Rectal smooth muscle tissue (tissue), 1 donor: ENCODE data around the gene MGAT5.

Source experiments
- H3K27ac ChIP-seq: one replicate; pipeline ENCODE4 v1.7.0; 2013; ENCODE audit warnings: low read depth, low read length, inconsistent platforms
- H3K27me3 ChIP-seq: one replicate; pipeline ENCODE4 v1.7.0; 2013; ENCODE audit warnings: low read length; ENCODE audit not compliant: control insufficient read depth, insufficient read depth
- H3K36me3 ChIP-seq: one replicate; pipeline ENCODE4 v1.7.0; 2013; ENCODE audit warnings: low read length; ENCODE audit not compliant: control insufficient read depth, insufficient read depth
- H3K4me1 ChIP-seq: one replicate; pipeline ENCODE4 v1.7.0; 2013; ENCODE audit warnings: low read length; ENCODE audit not compliant: control insufficient read depth, insufficient read depth
- H3K4me3 ChIP-seq: one replicate; pipeline ENCODE4 v1.7.0; 2013; ENCODE audit warnings: low read length
- H3K9ac ChIP-seq: one replicate; pipeline ENCODE4 v1.7.0; 2013; ENCODE audit warnings: low read length

The MGAT5 gene

GRCh38 chr2:134341476-134341875 is 87.6 kb downstream of the MGAT5 start:
- Histone ChIP-seq H3K27me3 (no peaks in the 10 kb centered on the region), H3K4me1 (no peaks in the 10 kb centered on the region), H3K27ac (no peak overlapping the region), H3K4me3 (no peak overlapping the region), H3K9ac (no peak overlapping the region), H3K36me3 (no peaks in the 10 kb centered on the region)

- no peaks in the 10 kb centered on the region for H3K27me3 ChIP-seq
- H3K36me3 ChIP-seq, result no peaks in the 10 kb centered on the region
- no peak overlapping the region for H3K27ac ChIP-seq
- no peak overlapping the region for H3K4me3 ChIP-seq
- H3K9ac ChIP-seq, result no peak overlapping the region
- no peaks in the 10 kb centered on the region for H3K4me1 ChIP-seq
These were observed 91.3 kb downstream of the MGAT5 start for GRCh38 chr2:134344954-134345697.

GRCh38 chr2:134346141-134346540 is 92.3 kb downstream of the MGAT5 start:
- no peaks in the 10 kb centered on the region for H3K27me3 ChIP-seq
- H3K4me1 ChIP-seq, result no peaks in the 10 kb centered on the region
- no peak overlapping the region for H3K4me3 ChIP-seq
- no peak overlapping the region for H3K9ac ChIP-seq
- no peaks in the 10 kb centered on the region for H3K36me3 ChIP-seq
- H3K27ac ChIP-seq, result no peak overlapping the region

- no peak overlapping the region for H3K4me3 ChIP-seq
- no peak overlapping the region for H3K27ac ChIP-seq
- no peaks in the 10 kb centered on the region for H3K36me3 ChIP-seq
- no peaks in the 10 kb centered on the region for H3K27me3 ChIP-seq
- H3K4me1 ChIP-seq, result no peaks in the 10 kb centered on the region
- no peak overlapping the region for H3K9ac ChIP-seq
These were observed 93.9 kb downstream of the MGAT5 start for GRCh38 chr2:134347756-134348155.

DNA sequence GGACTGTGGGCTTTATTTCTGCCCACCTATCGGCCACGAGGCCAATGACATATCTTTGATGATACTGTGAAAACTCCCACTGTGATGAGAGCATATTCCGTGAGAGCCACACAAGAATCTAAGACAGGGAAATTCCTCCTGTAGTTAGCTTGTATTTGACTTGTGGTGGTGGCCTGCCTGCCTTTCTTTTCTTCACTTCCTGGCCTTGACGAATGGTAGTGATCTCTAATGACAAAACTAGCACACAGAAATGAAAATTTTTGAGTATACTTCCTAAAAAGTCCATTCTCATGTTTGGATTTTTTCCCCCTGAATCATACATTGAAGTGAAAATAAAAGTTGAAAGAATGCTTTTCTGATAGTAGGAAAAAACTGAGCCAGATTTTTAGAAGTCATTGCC is 94.4 kb downstream of the MGAT5 start:
- no peak overlapping the region for H3K9ac ChIP-seq
- H3K4me3 ChIP-seq, result no peak overlapping the region
- H3K27ac ChIP-seq, result no peak overlapping the region
- H3K4me1 ChIP-seq, result no peaks in the 10 kb centered on the region
- no peaks in the 10 kb centered on the region for H3K36me3 ChIP-seq
- H3K27me3 ChIP-seq, result no peaks in the 10 kb centered on the region

- Histone ChIP-seq H3K27me3 (no peaks in the 10 kb centered on the region), H3K4me1 (no peaks in the 10 kb centered on the region), H3K27ac (no peak overlapping the region), H3K36me3 (no peaks in the 10 kb centered on the region), H3K4me3 (no peak overlapping the region), H3K9ac (no peak overlapping the region)
These were observed 94.9 kb downstream of the MGAT5 start for GRCh38 chr2:134348760-134349159.

- Histone ChIP-seq H3K9ac (no peak overlapping the region), H3K36me3 (no peaks in the 10 kb centered on the region), H3K27me3 (no peaks in the 10 kb centered on the region), H3K4me3 (no peak overlapping the region), H3K27ac (no peak overlapping the region), H3K4me1 (no peaks in the 10 kb centered on the region)
These were observed 97.1 kb downstream of the MGAT5 start for GRCh38 chr2:134351016-134351415.

- Histone ChIP-seq H3K4me3 (no peak overlapping the region), H3K4me1 (no peaks in the 10 kb centered on the region), H3K27me3 (no peaks in the 10 kb centered on the region), H3K9ac (no peak overlapping the region), H3K27ac (no peak overlapping the region), H3K36me3 (no peaks in the 10 kb centered on the region)
These were observed 98.0 kb downstream of the MGAT5 start for GRCh38 chr2:134351899-134352298.

GRCh38 chr2:134352844-134353243 is 99.0 kb downstream of the MGAT5 start:
- H3K4me3 ChIP-seq, result no peak overlapping the region
- no peak overlapping the region for H3K9ac ChIP-seq
- H3K27me3 ChIP-seq, result no peaks in the 10 kb centered on the region
- no peaks in the 10 kb centered on the region for H3K36me3 ChIP-seq
- H3K4me1 ChIP-seq, result no peaks in the 10 kb centered on the region
- H3K27ac ChIP-seq, result no peak overlapping the region

DNA sequence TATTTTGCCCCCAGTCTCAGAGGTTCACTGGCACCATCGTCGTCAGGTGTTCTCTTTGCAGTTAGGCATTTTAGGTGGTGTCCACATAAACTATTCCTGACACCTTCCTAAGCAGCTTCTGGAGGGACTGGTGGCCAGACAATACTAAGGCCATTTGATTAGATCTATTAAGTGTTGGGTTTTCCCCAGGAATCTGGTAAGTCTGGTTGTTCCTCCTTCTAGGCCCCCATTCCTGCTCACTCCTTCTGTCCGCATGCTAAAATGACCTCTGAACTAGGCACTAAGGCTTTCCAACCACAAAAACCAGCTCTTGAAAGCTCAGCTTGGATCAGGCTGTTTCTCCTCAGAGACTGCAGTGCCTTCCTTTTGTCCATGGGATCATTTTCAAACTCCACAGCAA is 100.7 kb downstream of the MGAT5 start:
- H3K27ac ChIP-seq, result no peak overlapping the region
- no peaks in the 10 kb centered on the region for H3K27me3 ChIP-seq
- no peak overlapping the region for H3K4me3 ChIP-seq
- H3K4me1 ChIP-seq, result no peaks in the 10 kb centered on the region
- H3K36me3 ChIP-seq, result no peaks in the 10 kb centered on the region
- no peak overlapping the region for H3K9ac ChIP-seq

DNA sequence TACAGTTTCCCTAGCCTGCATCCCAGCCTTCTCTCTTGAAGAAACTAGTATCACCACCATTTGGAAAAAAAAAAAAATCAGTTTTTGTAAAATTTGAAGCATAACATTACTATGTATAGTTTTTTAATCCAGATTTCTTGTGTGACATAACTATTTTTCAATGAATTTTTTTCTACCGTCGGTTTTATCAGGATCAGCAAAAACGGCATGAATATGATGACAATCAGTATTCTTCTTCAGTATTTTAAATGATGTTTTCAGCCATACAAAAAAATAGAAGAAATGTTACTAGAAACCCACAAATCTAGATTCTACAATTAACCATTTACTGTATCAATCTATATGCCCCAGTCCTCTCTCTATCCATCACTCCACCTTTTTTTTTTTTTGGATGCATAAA is 103.9 kb downstream of the MGAT5 start:
- H3K27me3 ChIP-seq, result no peaks in the 10 kb centered on the region
- H3K9ac ChIP-seq, result no peak overlapping the region
- no peaks in the 10 kb centered on the region for H3K36me3 ChIP-seq
- peaks cover 2% of the 10 kb centered on the region for H3K4me1 ChIP-seq
- no peak overlapping the region for H3K27ac ChIP-seq
- no peak overlapping the region for H3K4me3 ChIP-seq

DNA sequence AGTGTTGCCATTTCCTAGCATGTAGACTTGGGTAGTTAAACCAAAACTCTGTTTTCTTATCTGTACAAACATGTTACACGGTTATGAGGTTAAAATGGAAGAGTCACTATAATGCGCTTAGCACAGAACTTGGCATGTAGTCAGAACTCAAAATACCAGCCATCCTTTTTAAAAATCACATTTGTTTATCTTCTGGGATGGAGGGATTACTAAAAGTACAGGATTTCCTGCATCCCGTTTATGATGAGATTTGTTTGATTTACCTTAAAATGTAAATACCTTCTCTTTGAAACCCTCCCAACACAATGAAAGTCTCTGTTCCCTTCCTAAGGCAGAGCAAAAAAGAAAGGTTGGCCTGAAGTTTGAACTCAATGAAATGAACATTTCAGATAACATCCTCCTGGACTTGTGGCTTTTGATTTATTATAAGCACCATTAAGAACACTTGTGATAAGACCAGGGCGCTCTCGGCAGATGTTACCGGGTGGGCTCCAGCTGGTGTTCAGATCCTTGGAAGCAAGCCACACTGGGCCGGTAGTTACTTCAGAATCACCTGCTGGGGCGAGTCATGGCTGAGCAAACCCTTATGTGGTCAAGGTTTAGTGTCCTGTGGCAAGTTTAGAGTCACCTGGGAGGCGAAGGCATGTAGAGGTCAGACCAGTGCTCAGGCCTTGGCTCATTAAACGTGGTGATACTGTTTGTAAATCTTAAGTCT is 105.7 kb downstream of the MGAT5 start:
- Histone ChIP-seq H3K27ac (no peak overlapping the region), H3K27me3 (no peaks in the 10 kb centered on the region), H3K36me3 (peaks cover 2% of the 10 kb centered on the region), H3K9ac (no peak overlapping the region), H3K4me3 (no peak overlapping the region), H3K4me1 (peaks cover 2% of the 10 kb centered on the region)
